Subcutaneous abdominal adipose tissue (tissue), 5 donors: ENCODE data around the gene MOV10.

ENCODE experiments used
- H3K27ac ChIP-seq: one replicate; pipeline ENCODE4 v1.7.0; 2013; ENCODE audit warnings: low read depth, mild to moderate bottlenecking, inconsistent platforms, low read length, moderate library complexity
- H3K27me3 ChIP-seq, 5 donors: one replicate each; pipeline ENCODE4 v1.7.0; 2013; ENCODE audit warnings: low read length in 5 of 5, inconsistent platforms in 1 of 5; ENCODE audit not compliant: control insufficient read depth in 5 of 5, insufficient read depth in 4 of 5
- H3K36me3 ChIP-seq, 5 donors: one replicate each; pipeline ENCODE4 v1.7.0; 2013; ENCODE audit warnings: low read length in 5 of 5; ENCODE audit not compliant: control insufficient read depth in 5 of 5, insufficient read depth in 5 of 5
- H3K4me1 ChIP-seq, 5 donors: one replicate each; pipeline ENCODE4 v1.7.0; 2013; ENCODE audit warnings: low read length in 5 of 5, mild to moderate bottlenecking in 3 of 5, moderate library complexity in 1 of 5; ENCODE audit not compliant: control insufficient read depth in 5 of 5, insufficient read depth in 5 of 5
- H3K4me3 ChIP-seq, 5 donors: one replicate each; pipeline ENCODE4 v1.7.0; 2013; ENCODE audit warnings: low read length in 5 of 5, low read depth in 1 of 5
- H3K9ac ChIP-seq, 5 donors: one replicate each; pipeline ENCODE4 v1.7.0; 2013; ENCODE audit warnings: low read length in 5 of 5, mild to moderate bottlenecking in 4 of 5, moderate library complexity in 3 of 5
- H3K9me3 ChIP-seq, 5 donors: one replicate each; pipeline ENCODE4 v1.7.0; 2013; ENCODE audit warnings: low read length in 5 of 5; ENCODE audit not compliant: control insufficient read depth in 5 of 5
- donor health status: healthy.
- donor health status: healthy.
- donor health status: healthy.
- donor health status: healthy.
- donor health status: healthy.

The MOV10 gene

DNA sequence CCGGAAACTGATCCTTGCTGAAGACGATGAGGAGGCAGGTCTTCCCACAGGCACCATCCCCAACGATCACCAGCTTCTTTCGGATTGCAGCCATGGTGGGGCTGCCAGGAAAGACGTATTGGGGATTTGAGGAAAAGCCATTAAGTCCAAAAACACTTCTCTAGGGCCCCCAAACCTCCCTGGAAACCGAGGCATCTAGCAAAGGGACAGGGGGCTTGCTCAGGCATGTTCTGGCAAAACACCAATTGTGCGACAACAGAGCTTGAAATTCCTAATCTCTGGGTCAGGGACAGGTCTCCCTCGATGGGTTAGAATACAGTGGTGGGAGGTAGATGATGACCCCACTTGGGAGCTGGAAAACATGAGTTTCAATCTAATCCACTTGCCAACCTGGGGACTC lies 29.2 kb downstream of the MOV10 start:
- peaks cover 0 to 47% (median 35%) of the 10 kb centered on the region in 5 donors for H3K36me3 ChIP-seq
- H3K27ac ChIP-seq, result peak overlapping the region; percentile 91
- peak overlapping the region in 2 of 5 donors; percentile 82 to 89 for H3K4me3 ChIP-seq
- H3K27me3 ChIP-seq, result peaks cover 0 to 3% (median 0%) of the 10 kb centered on the region in 5 donors
- H3K4me1 ChIP-seq, result peaks cover 19 to 87% (median 75%) of the 10 kb centered on the region in 5 donors
- H3K9ac ChIP-seq, result peak overlapping the region in 2 of 5 donors; percentile 43 to 92
- no peaks in the 10 kb centered on the region for H3K9me3 ChIP-seq

DNA sequence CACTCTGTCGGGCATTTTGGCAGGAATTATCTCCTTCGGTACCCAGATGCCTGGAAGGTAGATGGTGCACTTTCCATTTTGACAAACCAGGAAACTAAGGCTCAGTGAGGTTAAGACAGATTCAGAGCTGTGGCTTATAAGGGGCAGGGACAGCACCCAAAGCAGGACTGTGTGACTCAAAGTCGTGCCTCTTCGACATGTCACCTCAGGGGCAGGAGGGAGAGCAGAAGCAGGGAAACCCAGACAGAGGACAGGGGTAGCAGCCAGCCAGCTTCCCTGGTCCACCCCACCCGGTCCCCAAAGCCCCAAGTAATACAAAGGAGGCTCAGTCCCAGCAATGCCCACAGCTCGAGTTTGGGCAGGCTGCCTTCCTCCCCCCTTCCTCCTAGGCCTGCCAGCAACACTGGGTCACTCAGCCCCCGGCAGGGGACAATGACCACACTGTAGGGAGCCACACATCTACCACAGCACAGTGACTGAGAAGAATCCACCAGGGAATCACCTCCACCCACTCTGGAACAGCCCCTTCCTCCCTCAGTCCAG lies 30.0 kb downstream of the MOV10 start:
- Histone ChIP-seq H3K4me1 (peaks cover 19 to 80% (median 72%) of the 10 kb centered on the region in 5 donors), H3K27ac (peak overlapping the region; percentile 91), H3K27me3 (peaks cover 0 to 3% (median 0%) of the 10 kb centered on the region in 5 donors), H3K36me3 (peaks cover 0 to 43% (median 30%) of the 10 kb centered on the region in 5 donors), H3K9ac (peak overlapping the region in 4 of 5 donors; percentile 22 to 96 (median 68)), H3K4me3 (peak overlapping the region; percentile 79 to 89 (median 82)), H3K9me3 (no peaks in the 10 kb centered on the region)

- peak overlapping the region; percentile 79 to 89 (median 82) for H3K4me3 ChIP-seq
- H3K9me3 ChIP-seq, result no peaks in the 10 kb centered on the region
- peak overlapping the region; percentile 91 for H3K27ac ChIP-seq
- peak overlapping the region; percentile 69 to 96 (median 92) for H3K9ac ChIP-seq
- H3K36me3 ChIP-seq, result peaks cover 0 to 37% (median 24%) of the 10 kb centered on the region in 5 donors
- peaks cover 17 to 73% (median 66%) of the 10 kb centered on the region in 5 donors for H3K4me1 ChIP-seq
- H3K27me3 ChIP-seq, result peaks cover 0 to 3% (median 0%) of the 10 kb centered on the region in 5 donors
Measured at GRCh38 chr1:112704934-112705627, 30.6 kb downstream of the MOV10 start.

GRCh38 chr1:112706505-112707220 lies 32.2 kb downstream of the MOV10 start, which contains the start of gene RHOC:
RHOC (minus strand) TSS chr1:112707127; CDS start chr1:112703799, 3,328 bp downstream.
- Histone ChIP-seq H3K36me3 (peaks cover 0 to 26% (median 15%) of the 10 kb centered on the region in 5 donors), H3K27ac (peak within 1 kb of the TSS; percentile 91), H3K9me3 (no peaks in the 10 kb centered on the region), H3K9ac (peak within 1 kb of the TSS; percentile 69 to 96 (median 92)), H3K4me3 (peak within 1 kb of the TSS; percentile 79 to 89 (median 82)), H3K4me1 (peaks cover 13 to 57% (median 50%) of the 10 kb centered on the region in 5 donors), H3K27me3 (peaks cover 0 to 3% (median 0%) of the 10 kb centered on the region in 5 donors)

- H3K9me3 ChIP-seq, result no peaks in the 10 kb centered on the region
- H3K36me3 ChIP-seq, result peaks cover 0 to 19% (median 11%) of the 10 kb centered on the region in 5 donors
- H3K27me3 ChIP-seq, result peaks cover 0 to 3% (median 0%) of the 10 kb centered on the region in 5 donors
- peak overlapping the region; percentile 21 for H3K27ac ChIP-seq
- H3K4me3 ChIP-seq, result peak overlapping the region; percentile 51 to 89 (median 82)
- H3K4me1 ChIP-seq, result peaks cover 11 to 50% (median 42%) of the 10 kb centered on the region in 5 donors
- peak overlapping the region in 4 of 5 donors; percentile 59 to 77 (median 64) for H3K9ac ChIP-seq
Measured at GRCh38 chr1:112707221-112708001, 33.0 kb downstream of the MOV10 start.

- Histone ChIP-seq H3K4me3 (no peak overlapping the region), H3K4me1 (peaks cover 11 to 44% (median 36%) of the 10 kb centered on the region in 5 donors), H3K27me3 (peaks cover 0 to 3% (median 0%) of the 10 kb centered on the region in 5 donors), H3K36me3 (peaks cover 0 to 13% (median 5%) of the 10 kb centered on the region in 5 donors), H3K9me3 (no peaks in the 10 kb centered on the region), H3K27ac (peak overlapping the region; percentile 21), H3K9ac (peak overlapping the region in 2 of 5 donors; percentile 65 to 77)
Measured at GRCh38 chr1:112708002-112708448, 33.6 kb downstream of the MOV10 start.

- no peak overlapping the region for H3K4me3 ChIP-seq
- H3K9ac ChIP-seq, result no peak overlapping the region
- H3K36me3 ChIP-seq, result peaks cover 0 to 8% (median 2%) of the 10 kb centered on the region in 5 donors
- peak overlapping the region; percentile 21 for H3K27ac ChIP-seq
- peaks cover 12 to 43% (median 35%) of the 10 kb centered on the region in 5 donors for H3K4me1 ChIP-seq
- peaks cover 0 to 3% (median 0%) of the 10 kb centered on the region in 5 donors for H3K27me3 ChIP-seq
- H3K9me3 ChIP-seq, result no peaks in the 10 kb centered on the region
Measured at GRCh38 chr1:112708489-112708888, 34.0 kb downstream of the MOV10 start.

- Histone ChIP-seq H3K9ac (no peak overlapping the region), H3K9me3 (no peaks in the 10 kb centered on the region), H3K27me3 (no peaks in the 10 kb centered on the region)
Measured at GRCh38 chr1:112710159-112710558, 35.7 kb downstream of the MOV10 start.

GRCh38 chr1:112710586-112710985 lies 36.1 kb downstream of the MOV10 start:
- no peaks in the 10 kb centered on the region for H3K36me3 ChIP-seq
- no peak overlapping the region for H3K27ac ChIP-seq
- no peaks in the 10 kb centered on the region for H3K9me3 ChIP-seq
- no peak overlapping the region for H3K4me3 ChIP-seq
- H3K4me1 ChIP-seq, result peaks cover 4 to 40% (median 31%) of the 10 kb centered on the region in 5 donors
- no peaks in the 10 kb centered on the region for H3K27me3 ChIP-seq
- H3K9ac ChIP-seq, result no peak overlapping the region

More at GRCh38 chr1:112710159-112710558, 35.7 kb downstream of the MOV10 start:
- no peaks in the 10 kb centered on the region for H3K36me3 ChIP-seq
- peaks cover 9 to 42% (median 34%) of the 10 kb centered on the region in 5 donors for H3K4me1 ChIP-seq
- no peak overlapping the region for H3K27ac ChIP-seq
- H3K4me3 ChIP-seq, result no peak overlapping the region
